GM23248 (cell line): ENCODE data around the gene FBXO42. TPM values are rescaled to one million over a fixed set of nuclear protein-coding genes. Genes with fewer than 3 reads are reported as not detected.
"Not testable (repeated sequence)": the region's sequence is repeated elsewhere in the genome, so short reads cannot be mapped to it uniquely, and the experiment has no call there.

Experiments used
- DNase-seq: peaks from one replicate; pipeline ENCODE4 v3.0.0-alpha.2; 2015
- H2AFZ ChIP-seq: fragments of 200-600 bp; sonication (generic); 2 replicates; pipeline ENCODE4 v1.6.1; 2016; ENCODE audit warnings: antibody characterized with exemption
- H3F3A ChIP-seq: fragments of 200-600 bp; sonication (generic); 2 replicates; pipeline ENCODE4 v1.6.1; 2016; ENCODE audit warnings: mild to moderate bottlenecking, antibody characterized with exemption, mixed run types; ENCODE audit not compliant: insufficient read depth
- H3K27ac ChIP-seq: fragments of 200-600 bp; sonication (generic); 2 replicates; pipeline ENCODE4 v1.5.1; 2016; ENCODE audit warnings: mild to moderate bottlenecking
- H3K27me3 ChIP-seq: fragments of 200-600 bp; sonication (generic); replicated peaks from 2 replicates; pipeline ENCODE4 v1.6.1; 2016; ENCODE audit warnings: mild to moderate bottlenecking; ENCODE audit not compliant: insufficient read depth
- H3K36me3 ChIP-seq: fragments of 200-600 bp; sonication (generic); 2 replicates; pipeline ENCODE4 v1.6.1; 2016; ENCODE audit warnings: low read depth, mild to moderate bottlenecking
- H3K4me1 ChIP-seq: fragments of 200-600 bp; sonication (generic); 2 replicates; pipeline ENCODE4 v1.6.1; 2016; ENCODE audit warnings: mild to moderate bottlenecking; ENCODE audit not compliant: insufficient read depth
- H3K4me2 ChIP-seq: fragments of 200-600 bp; sonication (generic); one replicate; pipeline ENCODE4 v1.6.1; 2016; ENCODE audit warnings: mild to moderate bottlenecking; ENCODE audit not compliant: unreplicated experiment
- H3K4me3 ChIP-seq: fragments of 200-600 bp; sonication (generic); 2 replicates; pipeline ENCODE4 v1.5.1; 2016; ENCODE audit warnings: mild to moderate bottlenecking
- H3K79me2 ChIP-seq: fragments of 200-600 bp; sonication (generic); 2 replicates; pipeline ENCODE4 v1.6.1; 2016; ENCODE audit warnings: mild to moderate bottlenecking; ENCODE audit not compliant: insufficient read depth
- H3K9ac ChIP-seq: fragments of 200-600 bp; sonication (generic); 2 replicates; pipeline ENCODE4 v1.6.1; 2016; ENCODE audit warnings: mild to moderate bottlenecking
- H3K9me2 ChIP-seq: fragments of 200-600 bp; sonication (generic); 2 replicates; pipeline ENCODE4 v1.6.1; 2016; ENCODE audit warnings: mixed run types, mild to moderate bottlenecking, moderate library complexity; ENCODE audit not compliant: insufficient read depth
- H3K9me3 ChIP-seq: fragments of 200-600 bp; sonication (generic); one replicate; pipeline ENCODE4 v1.6.1; 2017; ENCODE audit warnings: low read depth
- H4K20me1 ChIP-seq: fragments of 200-600 bp; sonication (generic); 2 replicates; pipeline ENCODE4 v1.6.0; 2016; ENCODE audit not compliant: insufficient read depth
- EZH2 ChIP-seq: fragments of 200-600 bp; sonication (generic); IDR thresholded peaks from 2 replicates; pipeline ENCODE4 v1.6.1; 2018; ENCODE audit warnings: antibody characterized with exemption, mild to moderate bottlenecking; ENCODE audit not compliant: insufficient read depth, poor library complexity, severe bottlenecking
- EZH2phosphoT487 ChIP-seq: fragments of 200-600 bp; sonication (generic); IDR thresholded peaks from 2 replicates; pipeline ENCODE4 v1.6.1; 2018; ENCODE audit warnings: antibody characterized with exemption, moderate library complexity, mild to moderate bottlenecking, low read depth; ENCODE audit not compliant: insufficient read depth
- WGBS, 2 experiments: methylation state at CpG; one replicate each; pipeline ENCODE4 v1.1.6; 2015 to 2017; ENCODE audit warnings: low lambda C conversion rate in 2 of 2, low coverage in 1 of 2; ENCODE audit errors: missing lambda C conversion rate in 2 of 2; 5-methylcytosine and 5-hydroxymethylcytosine counted together
- in situ Hi-C: fragments of 300-500 bp; cut with MboI; formaldehyde crosslinking; loops from 2 replicates; pipeline ENCODE4 v1.15.0; 2020
- polyA plus RNA-seq: library from polyadenylated mRNA; unstranded; fragments of >200 nt; fragmentation: Nextera tagmentation; extraction: Ambion mirVana; gene quantifications from 2 replicates; pipeline ENCODE4 v1.2.1, GENCODE V29; 2016
- total RNA-seq: library from RNA; depleted of rRNA; stranded (reverse); fragments of >200 nt; shearing (Covaris generic); gene quantifications from 2 replicates; pipeline ENCODE4 v1.2.3, GENCODE V29; 2014

Gene FBXO42
- total and polyA plus RNA-seq, 2 experiments from 2014 or later: 17.1 to 20.2 TPM

- in situ Hi-C loops: loop anchor here (25.0 kb wide), 1 partner anchor 281 kb away; no protein-coding TSS in a partner anchor
- Histone ChIP-seq H3K9me3 (no peaks in the 10 kb centered on the region), H2AFZ (peak overlapping the region; percentile 31), H3K27ac (peak overlapping the region; percentile 91), H3K79me2 (peaks cover 57% of the 10 kb centered on the region), H3K4me2 (peak overlapping the region; percentile 89), H3K27me3 (no peaks in the 10 kb centered on the region), H3K4me3 (peak overlapping the region; percentile 94), H3K4me1 (peaks cover 39% of the 10 kb centered on the region), H3F3A (peaks cover 41% of the 10 kb centered on the region), H3K36me3 (no peaks in the 10 kb centered on the region), H3K9ac (peak overlapping the region; percentile 96), H3K9me2 (no peaks in the 10 kb centered on the region), H4K20me1 (no peaks in the 10 kb centered on the region; the same call in 1 of the 2 replicates)
- peak; percentile 69 for DNase-seq
- TF ChIP-seq EZH2phosphoT487 (no peak), EZH2 (no peak)
- WGBS, 2 experiments: 1% methylated on average over 24 of the region's 24 CpGs
Observed at GRCh38 chr1:16367968-16368890, 15.9 kb upstream of the FBXO42 start.

DNA sequence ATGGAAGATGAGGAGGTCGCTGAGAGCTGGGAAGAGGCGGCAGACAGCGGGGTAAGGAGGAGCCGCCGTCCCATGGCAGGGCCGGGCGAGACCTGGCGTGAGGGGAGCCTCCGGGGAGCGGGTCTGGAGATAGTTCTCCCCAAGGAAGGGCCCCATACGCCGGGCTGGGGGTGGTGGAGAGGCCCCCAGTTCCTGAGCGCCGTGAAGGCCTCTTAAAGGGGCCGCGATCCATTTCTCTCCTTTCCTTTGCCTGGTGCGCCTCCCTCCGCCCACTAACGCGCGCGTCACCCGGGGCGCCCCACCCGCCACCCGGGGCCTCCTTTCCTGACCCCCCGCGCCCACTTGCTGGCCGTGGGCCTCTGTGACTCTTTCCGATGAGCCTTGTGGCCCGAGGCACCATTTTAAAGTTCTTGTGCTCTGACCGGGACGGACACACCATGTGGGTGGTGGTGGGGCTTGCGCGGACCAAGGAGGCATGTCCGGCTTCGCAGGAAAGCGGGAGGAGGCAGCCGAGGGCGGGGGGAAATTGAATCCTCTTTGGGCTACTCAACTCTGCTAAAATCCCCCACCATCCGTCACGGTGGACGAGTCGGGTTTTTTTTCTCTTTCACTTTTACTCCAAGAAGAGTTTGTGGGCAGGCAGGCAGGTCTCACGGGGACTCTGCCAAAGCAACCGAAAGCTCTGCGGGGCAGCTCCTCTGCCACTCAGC is 15.1 kb upstream of the FBXO42 start:
- Histone ChIP-seq H3K27ac (peak overlapping the region; percentile 91), H4K20me1 (no peaks in the 10 kb centered on the region; the same call in 1 of the 2 replicates), H3K9ac (peak overlapping the region; percentile 96), H3K4me1 (peaks cover 31% of the 10 kb centered on the region), H3K9me2 (no peaks in the 10 kb centered on the region), H3K4me3 (peak overlapping the region; percentile 94), H3K9me3 (no peaks in the 10 kb centered on the region), H3K27me3 (no peaks in the 10 kb centered on the region), H3K4me2 (peak overlapping the region; percentile 89), H3F3A (peaks cover 40% of the 10 kb centered on the region), H2AFZ (peak overlapping the region; percentile 31), H3K36me3 (no peaks in the 10 kb centered on the region), H3K79me2 (peaks cover 49% of the 10 kb centered on the region)
- peak; percentile 93 for DNase-seq
- in situ Hi-C loops: loop anchor here (25.0 kb wide), 1 partner anchor 280 kb away; no protein-coding TSS in a partner anchor
- TF ChIP-seq EZH2: no peak
- TF ChIP-seq EZH2phosphoT487: no peak
- WGBS, 2 experiments: 0 to 2% methylated on average over 33 to 47 of the region's 47 CpGs

GRCh38 chr1:16366722-16367257 is 14.5 kb upstream of the FBXO42 start, which contains the start of gene SZRD1:
TSS of gene SZRD1 (plus strand) at chr1:16367242. CDS start at chr1:16367258, 16 bp downstream.
- TF ChIP-seq EZH2phosphoT487: no peak
- no peak for TF ChIP-seq EZH2
- WGBS, 2 experiments: 5 to 7% methylated on average over 18 to 24 of the region's 24 CpGs
- DNase-seq: peak; percentile 100
- Histone ChIP-seq H3F3A (peaks cover 34% of the 10 kb centered on the region), H3K36me3 (no peaks in the 10 kb centered on the region), H4K20me1 (no peaks in the 10 kb centered on the region; the same call in 1 of the 2 replicates), H3K4me1 (peaks cover 25% of the 10 kb centered on the region), H3K9me2 (no peaks in the 10 kb centered on the region), H3K9ac (peak within 1 kb of the TSS; percentile 96), H3K4me2 (peak within 1 kb of the TSS; percentile 89), H3K27ac (peak within 1 kb of the TSS; percentile 91), H2AFZ (peak within 1 kb of the TSS; percentile 93), H3K27me3 (no peaks in the 10 kb centered on the region), H3K79me2 (peaks cover 42% of the 10 kb centered on the region), H3K4me3 (peak within 1 kb of the TSS; percentile 94), H3K9me3 (no peaks in the 10 kb centered on the region)
- in situ Hi-C loops: loop anchor here (25.0 kb wide), 1 partner anchor 279 kb away; no protein-coding TSS in a partner anchor

- not testable (repeated sequence) for H3K27me3 ChIP-seq, H3K4me3 ChIP-seq, H3K9ac ChIP-seq, H3K4me2 ChIP-seq, H3K9me2 ChIP-seq, H3K36me3 ChIP-seq, H4K20me1 ChIP-seq, H3K9me3 ChIP-seq
- peak; percentile 27 for DNase-seq
- peak overlapping the region; percentile 71; the same call in 1 of the 2 replicates for H3K27ac ChIP-seq
- peaks cover 26% of the 10 kb centered on the region for H3K79me2 ChIP-seq
- WGBS, 2 experiments: 68 to 78% methylated on average over 3 of the region's 3 CpGs
- in situ Hi-C loops: loop anchor here (25.0 kb wide), 1 partner anchor 278 kb away; no protein-coding TSS in a partner anchor
- H2AFZ ChIP-seq: 0 out of 2 replicates have a peak overlapping the region, but pooled peaks have one; percentile 46
- H3K4me1 ChIP-seq: peaks cover 22% of the 10 kb centered on the region
- peaks cover 32% of the 10 kb centered on the region for H3F3A ChIP-seq
Observed at GRCh38 chr1:16365146-16365498, 12.8 kb upstream of the FBXO42 start.
